Measurements from ENCODE around the gene C19orf81. TPM values are rescaled to one million over a fixed set of nuclear protein-coding genes. Genes with fewer than 3 reads are reported as not detected.

Gene C19orf81
- total and polyA plus RNA-seq, 2 of the 4 experiments (the other 2 are of a cell fraction): 0.31 TPM; not detected in 1

DNA sequence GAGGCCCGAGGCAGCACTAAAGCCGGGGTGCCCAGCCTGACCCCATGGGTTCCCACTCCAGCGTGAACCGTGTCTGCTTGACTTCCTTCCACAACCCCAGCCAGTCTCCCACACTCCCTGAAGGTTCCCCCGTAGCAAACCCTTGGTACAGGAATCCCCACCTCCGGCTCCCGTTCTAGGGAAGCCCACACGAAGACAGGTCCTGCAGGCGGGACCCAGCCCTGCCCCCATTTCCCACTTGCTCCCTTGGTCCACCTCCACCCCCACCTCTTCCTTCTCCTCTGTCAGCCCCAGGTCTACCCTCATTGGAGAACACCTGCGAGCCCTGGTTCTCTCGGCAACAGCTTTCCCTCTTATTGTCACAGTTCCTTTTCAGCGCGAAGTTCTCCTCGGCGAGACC lies 23.9 kb downstream of the C19orf81 start:
- no peak overlapping the region for H3K4ac ChIP-seq (ENCODE audit: low read depth, low read length)
- no peaks in the 10 kb centered on the region for H3K4me1 ChIP-seq (ENCODE audit: control insufficient read depth, insufficient read depth, low read length)
- H3K9ac ChIP-seq (ENCODE audit: low read depth, low read length): no peak overlapping the region
- H2AFZ ChIP-seq (replicated peaks; ENCODE audit: low read length, poor library complexity): no peak overlapping the region
- no peaks in the 10 kb centered on the region for H3K36me3 ChIP-seq (ENCODE audit: control insufficient read depth, insufficient read depth, low read length)
- H2AK9ac ChIP-seq (replicated peaks; ENCODE audit: low read depth, low read length, poor library complexity): no peak overlapping the region
- BruUV-seq (replicated peaks): no TSS peak
- no peak overlapping the region for H4K5ac ChIP-seq (ENCODE audit: low read depth, low read length)
- no peak overlapping the region for H4K91ac ChIP-seq (ENCODE audit: insufficient read depth, low read depth, low read length)
- 0 out of 2 replicates have a peak, but pooled peaks cover 3% of the 10 kb centered on the region for H4K20me1 ChIP-seq (ENCODE audit: insufficient read depth, low read length)
- no peaks in the 10 kb centered on the region for H3K9me3 ChIP-seq (ENCODE audit: control insufficient read depth, insufficient read depth, low read length)
- H2BK15ac ChIP-seq (ENCODE audit: low read depth, low read length): no peak overlapping the region
- H3K79me1 ChIP-seq (ENCODE audit: low read depth in 1 of 2, low read length in 2 of 2): no peaks in the 10 kb centered on the region
- in situ Hi-C loops (cut with MboI; ENCODE audit: low sequenced_read_pairs) (no loop called here), intact Hi-C loops (cut with micrococcal nuclease) (no loop called here), dilution Hi-C loops (cut with HindIII; ENCODE audit: low sequenced_read_pairs, unreplicated experiment) (no loop called here)
- no peak overlapping the region for H4K8ac ChIP-seq (ENCODE audit: low read depth in 2 of 2, low read length in 2 of 2)
- H2BK120ac ChIP-seq (ENCODE audit: low read depth, low read length): no peak overlapping the region
- TF ChIP-seq FOS (IDR thresholded peaks at IDR 0.05; ENCODE audit: low read depth, low read length): no peak
- no peak for TF ChIP-seq RAD21 (IDR thresholded peaks at IDR 0.05; ENCODE audit: low read length)
- TF ChIP-seq CHD1 (IDR thresholded peaks at IDR 0.05; ENCODE audit: low read depth, low read length): no peak
- no peak for TF ChIP-seq BHLHE40 (IDR thresholded peaks at IDR 0.05; ENCODE audit: low read depth, low read length)
- no peak for TF ChIP-seq MAFK (IDR thresholded peaks at IDR 0.05; ENCODE audit: low read depth, low read length)
- no peak for TF ChIP-seq CEBPB (IDR thresholded peaks at IDR 0.05; ENCODE audit: low read depth, low read length)
- TF ChIP-seq POLR2A (IDR thresholded peaks at IDR 0.05; ENCODE audit: low read depth, low read length): no peak
- TF ChIP-seq, protein P1, sequence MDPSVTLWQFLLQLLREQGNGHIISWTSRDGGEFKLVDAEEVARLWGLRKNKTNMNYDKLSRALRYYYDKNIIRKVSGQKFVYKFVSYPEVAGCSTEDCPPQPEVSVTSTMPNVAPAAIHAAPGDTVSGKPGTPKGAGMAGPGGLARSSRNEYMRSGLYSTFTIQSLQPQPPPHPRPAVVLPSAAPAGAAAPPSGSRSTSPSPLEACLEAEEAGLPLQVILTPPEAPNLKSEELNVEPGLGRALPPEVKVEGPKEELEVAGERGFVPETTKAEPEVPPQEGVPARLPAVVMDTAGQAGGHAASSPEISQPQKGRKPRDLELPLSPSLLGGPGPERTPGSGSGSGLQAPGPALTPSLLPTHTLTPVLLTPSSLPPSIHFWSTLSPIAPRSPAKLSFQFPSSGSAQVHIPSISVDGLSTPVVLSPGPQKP (IDR thresholded peaks at IDR 0.05; ENCODE audit: borderline replicate concordance, low read depth, low read length): no peak
- no peak for TF ChIP-seq MAZ (IDR thresholded peaks at IDR 0.05; ENCODE audit: borderline replicate concordance, low read depth, low read length)
- no peak overlapping the region for H3K27ac ChIP-seq (ENCODE audit: insufficient read depth, low read length)
- ATAC-seq (ENCODE audit: low read depth) (no peak), DNase-seq (no peak)
- 34% methylated on average over 12 of the region's 15 CpGs; no CpG with 5 or more reads in 1 of the 2 experiments for WGBS, 2 experiments (ENCODE audit: extremely low coverage in 2 of 2, insufficient read length in 1 of 2)
- H3K23ac ChIP-seq (ENCODE audit: low read depth, low read length): no peak overlapping the region
- ChIA-PET POLR2A (ENCODE audit: unreplicated experiment) (no interaction called here), CTCF (no interaction called here)
- no peak overlapping the region for H3K14ac ChIP-seq (replicated peaks; ENCODE audit: low read depth, low read length)
- H3K4me3 ChIP-seq (ENCODE audit: insufficient read depth, low read depth, low read length): no peak overlapping the region
- no peaks in the 10 kb centered on the region for H3K9me1 ChIP-seq (ENCODE audit: insufficient read depth, low read length)
- no peak overlapping the region for H2BK20ac ChIP-seq (ENCODE audit: low read depth, low read length)
- no peak overlapping the region for H3K4me2 ChIP-seq (ENCODE audit: low read depth, low read length)
- peaks cover 31% of the 10 kb centered on the region; the same call in 1 of the 2 replicates for H3K27me3 ChIP-seq (ENCODE audit: control insufficient read depth, insufficient read depth, low read length)
- no peak overlapping the region for H2BK5ac ChIP-seq (ENCODE audit: low read depth, low read length, poor library complexity, severe bottlenecking)
- H2AK5ac ChIP-seq (ENCODE audit: low read depth, low read length): no peak overlapping the region
- no peak overlapping the region for H3K56ac ChIP-seq (ENCODE audit: extremely low read depth, insufficient read depth, low read length)
- no peak overlapping the region for H3K18ac ChIP-seq (ENCODE audit: low read depth, low read length)
